Measurements from ENCODE around the gene FOXE1.

Gene FOXE1

GRCh38 chr9:97848480-97849237, 4.4 kb upstream of the FOXE1 start:
- no peak for DNase-seq (ENCODE audit: low read depth)

GRCh38 chr9:97849980-97850379, 3.0 kb upstream of the FOXE1 start:
- DNase-seq (ENCODE audit: low read depth): no peak

- no peak for DNase-seq (ENCODE audit: low read depth)
Measured at GRCh38 chr9:97850746-97851445, 2.1 kb upstream of the FOXE1 start.

- DNase-seq (ENCODE audit: low read depth): no peak
Measured at GRCh38 chr9:97851446-97851883, 1.6 kb upstream of the FOXE1 start.

GRCh38 chr9:97852001-97852398, 1.0 kb upstream of the FOXE1 start:
- no peak for DNase-seq (ENCODE audit: low read depth)

GRCh38 chr9:97852399-97853055, 499 bp upstream of the FOXE1 start:
- DNase-seq (ENCODE audit: low read depth): no peak

GRCh38 chr9:97853844-97854695, 1.0 kb downstream of the FOXE1 start:
- no peak for DNase-seq (ENCODE audit: low read depth)

GRCh38 chr9:97854696-97855485, 1.9 kb downstream of the FOXE1 start:
- no peak for DNase-seq (ENCODE audit: low read depth)

GRCh38 chr9:97855486-97855875, 2.5 kb downstream of the FOXE1 start:
- DNase-seq (ENCODE audit: low read depth): no peak

- DNase-seq (ENCODE audit: low read depth): no peak
Measured at GRCh38 chr9:97855899-97856298, 2.9 kb downstream of the FOXE1 start.

GRCh38 chr9:97856857-97857605, 4.0 kb downstream of the FOXE1 start:
- DNase-seq (ENCODE audit: low read depth): no peak

- no peak for DNase-seq (ENCODE audit: low read depth)
Measured at GRCh38 chr9:97857606-97858392, 4.8 kb downstream of the FOXE1 start.

- DNase-seq (ENCODE audit: low read depth): no peak
Measured at GRCh38 chr9:97858393-97858713, 5.3 kb downstream of the FOXE1 start.

GRCh38 chr9:97858826-97859225, 5.8 kb downstream of the FOXE1 start:
- no peak for DNase-seq (ENCODE audit: low read depth)

- no peak for DNase-seq (ENCODE audit: low read depth)
Measured at GRCh38 chr9:97859346-97859745, 6.3 kb downstream of the FOXE1 start.

GRCh38 chr9:97860451-97861147, 7.6 kb downstream of the FOXE1 start:
- no peak for DNase-seq (ENCODE audit: low read depth)

- no peak for DNase-seq (ENCODE audit: low read depth)
Measured at GRCh38 chr9:97861148-97861475, 8.1 kb downstream of the FOXE1 start.

- DNase-seq (ENCODE audit: low read depth): no peak
Measured at GRCh38 chr9:97863314-97863713, 10.3 kb downstream of the FOXE1 start.

GRCh38 chr9:97864396-97864795, 11.4 kb downstream of the FOXE1 start:
- DNase-seq (ENCODE audit: low read depth): no peak

Measured in stimulated activated CD8-positive, alpha-beta memory T cell treated with anti-CD3 and anti-CD28 coated beads, Interleukin-15, amount 100 ng/mL, for 24 hours (primary cell).